Thoracic aorta (tissue), 2 donors: ENCODE results near the gene MARCHF9. TPM values are rescaled to one million over a fixed set of nuclear protein-coding genes. Genes with fewer than 3 reads are reported as not detected.

Source experiments
- ATAC-seq: fragments of 150-250 bp; one replicate; pipeline ENCODE4 v1.8.0; 2017; ENCODE audit warnings: low read depth; ENCODE audit not compliant: insufficient number of reproducible peaks, low FRiP score
- DNase-seq: peaks from one replicate; pipeline ENCODE4 v3.0.0-alpha.2; 2020; ENCODE audit warnings: low spot score
- H3K27ac ChIP-seq, 2 donors: fragments of 200-600 bp; sonication (generic); 1 replicate in 1 of 2; 2 replicates in 1 of 2; pipeline ENCODE4 v1.5.1; 2016; ENCODE audit warnings: mild to moderate bottlenecking in 2 of 2, moderate library complexity in 2 of 2
- H3K27me3 ChIP-seq: fragments of 200-600 bp; sonication (generic); replicated peaks from 2 replicates; pipeline ENCODE4 v1.6.0; 2016; ENCODE audit warnings: mild to moderate bottlenecking; ENCODE audit not compliant: insufficient read depth
- H3K36me3 ChIP-seq: fragments of 200-600 bp; sonication (generic); one replicate; pipeline ENCODE4 v1.5.1; 2016
- H3K4me1 ChIP-seq, 2 donors: fragments of 200-600 bp; sonication (generic); 1 replicate in 1 of 2; 2 replicates in 1 of 2; pipeline versions ENCODE4 v1.5.1 to v1.6.0; 2016; ENCODE audit warnings: low read depth in 2 of 2, mild to moderate bottlenecking in 1 of 2; ENCODE audit not compliant: control insufficient read depth in 1 of 2
- H3K4me3 ChIP-seq: fragments of 200-600 bp; sonication (generic); 2 replicates; pipeline ENCODE4 v1.5.1; 2016; ENCODE audit warnings: mild to moderate bottlenecking
- H3K9me3 ChIP-seq: fragments of 200-600 bp; sonication (generic); 2 replicates; pipeline ENCODE4 v1.5.1; 2016
- CTCF ChIP-seq: fragments of 200-600 bp; sonication (generic); IDR thresholded peaks from one replicate; pipeline ENCODE4 v1.5.1; 2019; ENCODE audit warnings: antibody characterized with exemption
- total RNA-seq, 2 donors: library from RNA; depleted of rRNA; stranded (reverse); fragments of >200 nt; gene quantifications; one replicate each; pipeline versions ENCODE4 v1.1.0 to v1.2.3, GENCODE V29; 2016

Gene MARCHF9
- total RNA-seq, 2 donors from 2014 or later = 8.8 to 11.2 TPM

GRCh38 chr12:57765698-57766463 lies 11.0 kb downstream of the MARCHF9 start:
- no peak for DNase-seq
- Histone ChIP-seq H3K9me3 (no peaks in the 10 kb centered on the region), H3K36me3 (no peaks in the 10 kb centered on the region), H3K27me3 (no peaks in the 10 kb centered on the region), H3K4me3 (peak overlapping the region; percentile 68), H3K27ac (no peak overlapping the region), H3K4me1 (peaks cover 15 to 32% of the 10 kb centered on the region in 2 donors)
- TF ChIP-seq CTCF = no peak
- no peak for ATAC-seq

GRCh38 chr12:57766464-57767304 lies 11.8 kb downstream of the MARCHF9 start, which contains the start of gene CYP27B1:
CYP27B1 (minus strand) TSS chr12:57767078; CDS start chr12:57767041, 37 bp downstream.
- Histone ChIP-seq H3K27ac (no peak within 1 kb of the TSS), H3K4me3 (peak within 1 kb of the TSS; percentile 68), H3K36me3 (no peaks in the 10 kb centered on the region), H3K27me3 (no peaks in the 10 kb centered on the region), H3K9me3 (no peaks in the 10 kb centered on the region), H3K4me1 (peaks cover 15 to 40% of the 10 kb centered on the region in 2 donors)
- no peak for ATAC-seq
- no peak for DNase-seq
- no peak for TF ChIP-seq CTCF

- no peak overlapping the region for H3K27ac ChIP-seq
- ATAC-seq = no peak
Observed at GRCh38 chr12:57767305-57767698, 12.4 kb downstream of the MARCHF9 start.

GRCh38 chr12:57767876-57768275 lies 13.0 kb downstream of the MARCHF9 start:
- H3K27me3 ChIP-seq = no peaks in the 10 kb centered on the region

More at GRCh38 chr12:57767305-57767698, 12.4 kb downstream of the MARCHF9 start:
- H3K36me3 ChIP-seq = no peaks in the 10 kb centered on the region
- no peaks in the 10 kb centered on the region for H3K9me3 ChIP-seq
- TF ChIP-seq CTCF = no peak
- no peak overlapping the region for H3K4me3 ChIP-seq
- no peak for DNase-seq
- peaks cover 15 to 40% of the 10 kb centered on the region in 2 donors for H3K4me1 ChIP-seq
- no peaks in the 10 kb centered on the region for H3K27me3 ChIP-seq

More at GRCh38 chr12:57767876-57768275, 13.0 kb downstream of the MARCHF9 start:
- no peak for TF ChIP-seq CTCF
- DNase-seq = no peak
- no peak overlapping the region for H3K4me3 ChIP-seq
- no peaks in the 10 kb centered on the region for H3K9me3 ChIP-seq
- H3K27ac ChIP-seq = no peak overlapping the region
- H3K36me3 ChIP-seq = no peaks in the 10 kb centered on the region
- ATAC-seq = no peak
- H3K4me1 ChIP-seq = peaks cover 15 to 40% of the 10 kb centered on the region in 2 donors
